T-helper 2 cell treated with Interferon-gamma antibody and Interleukin-4, amounts not matched to agents 5 μg/mL and 100 μg/mL, for 36 hours (primary cell): ENCODE results near the gene SRC.
A peak's percentile ranks its signal among the peaks of the same experiment; 100 is the strongest.

Source experiments
- DNase-seq: peaks from one replicate; pipeline ENCODE4 v3.0.0; 2021; ENCODE audit warnings: low spot score
- H3K27ac Mint-ChIP-seq: one replicate; pipeline ENCODE4 v1.8.0; 2021; ENCODE audit warnings: mild to moderate bottlenecking, mixed read lengths
- H3K27me3 Mint-ChIP-seq: one replicate; pipeline ENCODE4 v1.8.0; 2021; ENCODE audit warnings: low read depth, mixed read lengths
- H3K36me3 Mint-ChIP-seq: one replicate; pipeline ENCODE4 v1.8.0; 2021; ENCODE audit warnings: low read depth, mixed read lengths
- H3K4me1 Mint-ChIP-seq: one replicate; pipeline ENCODE4 v1.8.0; 2021; ENCODE audit warnings: low read depth, mixed read lengths
- H3K4me3 Mint-ChIP-seq: one replicate; pipeline ENCODE4 v1.8.0; 2022; ENCODE audit warnings: mild to moderate bottlenecking, moderate library complexity, mixed read lengths
- H3K9me3 Mint-ChIP-seq: one replicate; pipeline ENCODE4 v1.8.0; 2021; ENCODE audit warnings: mixed read lengths

SRC gene

GRCh38 chr20:37378785-37379598 lies 33.1 kb downstream of the SRC start:
- no peak for DNase-seq
- H3K4me3 Mint-ChIP-seq = no peak overlapping the region
- H3K27ac Mint-ChIP-seq = no peak overlapping the region
- peaks cover 4% of the 10 kb centered on the region for H3K27me3 Mint-ChIP-seq
- no peaks in the 10 kb centered on the region for H3K4me1 Mint-ChIP-seq
- no peaks in the 10 kb centered on the region for H3K9me3 Mint-ChIP-seq
- no peaks in the 10 kb centered on the region for H3K36me3 Mint-ChIP-seq

GRCh38 chr20:37379967-37380828 lies 34.3 kb downstream of the SRC start:
- H3K4me1 Mint-ChIP-seq = peaks cover 3% of the 10 kb centered on the region
- no peak overlapping the region for H3K4me3 Mint-ChIP-seq
- no peaks in the 10 kb centered on the region for H3K9me3 Mint-ChIP-seq
- peaks cover 4% of the 10 kb centered on the region for H3K27me3 Mint-ChIP-seq
- H3K36me3 Mint-ChIP-seq = no peaks in the 10 kb centered on the region
- no peak for DNase-seq
- no peak overlapping the region for H3K27ac Mint-ChIP-seq

GRCh38 chr20:37380864-37381579 lies 35.1 kb downstream of the SRC start:
- Mint-ChIP-seq H3K9me3 (no peaks in the 10 kb centered on the region), H3K27ac (no peak overlapping the region), H3K4me1 (peaks cover 3% of the 10 kb centered on the region), H3K27me3 (peaks cover 4% of the 10 kb centered on the region), H3K36me3 (no peaks in the 10 kb centered on the region), H3K4me3 (no peak overlapping the region)
- no peak for DNase-seq

- peaks cover 3% of the 10 kb centered on the region for H3K4me1 Mint-ChIP-seq
- H3K27ac Mint-ChIP-seq = no peak overlapping the region
- H3K4me3 Mint-ChIP-seq = no peak overlapping the region
- DNase-seq = no peak
- no peaks in the 10 kb centered on the region for H3K36me3 Mint-ChIP-seq
- H3K27me3 Mint-ChIP-seq = peaks cover 4% of the 10 kb centered on the region
- H3K9me3 Mint-ChIP-seq = no peaks in the 10 kb centered on the region
These were observed 35.9 kb downstream of the SRC start for GRCh38 chr20:37381621-37382471.

GRCh38 chr20:37382482-37383120 lies 36.7 kb downstream of the SRC start:
- peaks cover 4% of the 10 kb centered on the region for H3K27me3 Mint-ChIP-seq
- no peaks in the 10 kb centered on the region for H3K36me3 Mint-ChIP-seq
- peaks cover 3% of the 10 kb centered on the region for H3K4me1 Mint-ChIP-seq
- peak overlapping the region; percentile 35 for H3K4me3 Mint-ChIP-seq
- DNase-seq = no peak
- no peak overlapping the region for H3K27ac Mint-ChIP-seq
- no peaks in the 10 kb centered on the region for H3K9me3 Mint-ChIP-seq

GRCh38 chr20:37383229-37383989 lies 37.5 kb downstream of the SRC start:
- H3K9me3 Mint-ChIP-seq = no peaks in the 10 kb centered on the region
- H3K4me3 Mint-ChIP-seq = peak overlapping the region; percentile 10
- no peaks in the 10 kb centered on the region for H3K36me3 Mint-ChIP-seq

GRCh38 chr20:37384683-37385174 lies 38.8 kb downstream of the SRC start:
- H3K27ac Mint-ChIP-seq = no peak overlapping the region
- peak; percentile 79 for DNase-seq
- no peaks in the 10 kb centered on the region for H3K36me3 Mint-ChIP-seq
- peak overlapping the region; percentile 81 for H3K4me3 Mint-ChIP-seq
- H3K9me3 Mint-ChIP-seq = no peaks in the 10 kb centered on the region
- H3K4me1 Mint-ChIP-seq = peaks cover 3% of the 10 kb centered on the region
- H3K27me3 Mint-ChIP-seq = peaks cover 4% of the 10 kb centered on the region

More at GRCh38 chr20:37383229-37383989, 37.5 kb downstream of the SRC start:
- no peak overlapping the region for H3K27ac Mint-ChIP-seq
- peaks cover 4% of the 10 kb centered on the region for H3K27me3 Mint-ChIP-seq
- no peak for DNase-seq
- H3K4me1 Mint-ChIP-seq = peaks cover 3% of the 10 kb centered on the region

GRCh38 chr20:37385176-37385575 lies 39.2 kb downstream of the SRC start:
- DNase-seq = no peak
- Mint-ChIP-seq H3K36me3 (no peaks in the 10 kb centered on the region), H3K27me3 (peaks cover 4% of the 10 kb centered on the region), H3K4me1 (peaks cover 3% of the 10 kb centered on the region), H3K4me3 (peak overlapping the region; percentile 81), H3K27ac (no peak overlapping the region), H3K9me3 (no peaks in the 10 kb centered on the region)

- Mint-ChIP-seq H3K27ac (no peak overlapping the region), H3K27me3 (peaks cover 4% of the 10 kb centered on the region), H3K36me3 (no peaks in the 10 kb centered on the region), H3K4me3 (no peak overlapping the region), H3K4me1 (peaks cover 3% of the 10 kb centered on the region), H3K9me3 (no peaks in the 10 kb centered on the region)
- DNase-seq = no peak
These were observed 39.9 kb downstream of the SRC start for GRCh38 chr20:37385659-37386504.

GRCh38 chr20:37386505-37387251 lies 40.7 kb downstream of the SRC start:
- no peak for DNase-seq
- Mint-ChIP-seq H3K27me3 (peaks cover 4% of the 10 kb centered on the region), H3K4me3 (no peak overlapping the region), H3K27ac (no peak overlapping the region), H3K9me3 (no peaks in the 10 kb centered on the region), H3K36me3 (no peaks in the 10 kb centered on the region), H3K4me1 (peaks cover 3% of the 10 kb centered on the region)
